ENCODE measurements around the gene CNPY1.

DNA sequence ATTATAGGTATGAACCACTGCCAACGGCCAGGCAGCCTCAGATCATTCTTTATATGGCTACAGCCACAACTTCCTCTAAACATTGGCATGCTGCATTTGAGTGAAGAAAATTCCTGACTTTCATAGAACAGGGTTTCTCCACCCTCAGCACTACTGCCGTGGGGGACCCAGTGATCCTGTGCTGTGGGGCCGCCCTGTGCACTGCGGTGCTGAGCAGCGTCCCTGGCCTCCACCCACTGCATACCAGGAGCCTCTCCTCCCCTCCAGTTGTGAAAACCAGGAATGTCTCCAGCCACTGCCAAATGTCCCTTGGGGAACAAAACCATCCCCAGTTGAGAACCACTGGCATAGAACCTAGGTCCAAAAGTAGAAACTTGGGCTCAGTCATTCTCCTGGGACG is 15.8 kb downstream of the CNPY1 start:
- TF ChIP-seq CTCF (IDR thresholded peaks at IDR 0.05) (no peak), EP300 (IDR thresholded peaks at IDR 0.05) (no peak), POLR2AphosphoS5 (IDR thresholded peaks at IDR 0.05) (no peak)

Data from stomach (tissue), 4 donors.